GM18517 (cell line): ENCODE measurements around the gene PLEK2.
"Not testable (repeated sequence)": the region's sequence is repeated elsewhere in the genome, so short reads cannot be mapped to it uniquely, and the experiment has no call there.

Experiments
- ATAC-seq: cut with Tn5 transposase; IDR thresholded peaks from one replicate; pipeline ENCODE4 v1.9.1; 2021; ENCODE audit warnings: mild to moderate bottlenecking, moderate library complexity; ENCODE audit not compliant: unreplicated experiment

PLEK2 gene

GRCh38 chr14:67429510-67430205 lies 17.7 kb upstream of the PLEK2 start:
- no peak for ATAC-seq

DNA sequence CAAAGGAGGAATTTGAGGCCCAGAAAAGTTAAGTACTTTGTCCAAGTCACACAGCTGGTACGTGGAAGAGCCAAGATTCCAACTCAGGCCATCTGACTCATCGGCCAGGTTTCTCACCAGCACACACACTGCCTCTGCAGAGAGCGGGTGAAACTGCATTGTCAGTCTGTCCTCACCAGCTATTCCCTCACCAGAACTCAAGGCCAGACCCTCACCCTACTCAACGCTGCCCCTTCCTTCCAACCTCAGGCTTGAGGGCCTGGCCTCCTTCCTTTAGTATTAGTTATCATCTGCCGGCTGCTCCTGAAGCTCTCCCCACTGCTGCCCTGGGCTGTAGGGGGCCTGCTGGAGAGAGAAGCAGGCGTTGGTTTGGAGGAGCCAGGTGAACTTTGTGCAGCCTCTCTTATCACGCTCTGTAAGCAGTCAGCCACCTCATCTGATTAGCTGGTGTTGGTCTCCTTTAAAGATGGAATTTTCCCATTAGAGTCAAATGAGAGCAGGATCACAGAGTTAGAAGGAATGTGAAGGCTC lies 16.6 kb upstream of the PLEK2 start:
- ATAC-seq = no peak

DNA sequence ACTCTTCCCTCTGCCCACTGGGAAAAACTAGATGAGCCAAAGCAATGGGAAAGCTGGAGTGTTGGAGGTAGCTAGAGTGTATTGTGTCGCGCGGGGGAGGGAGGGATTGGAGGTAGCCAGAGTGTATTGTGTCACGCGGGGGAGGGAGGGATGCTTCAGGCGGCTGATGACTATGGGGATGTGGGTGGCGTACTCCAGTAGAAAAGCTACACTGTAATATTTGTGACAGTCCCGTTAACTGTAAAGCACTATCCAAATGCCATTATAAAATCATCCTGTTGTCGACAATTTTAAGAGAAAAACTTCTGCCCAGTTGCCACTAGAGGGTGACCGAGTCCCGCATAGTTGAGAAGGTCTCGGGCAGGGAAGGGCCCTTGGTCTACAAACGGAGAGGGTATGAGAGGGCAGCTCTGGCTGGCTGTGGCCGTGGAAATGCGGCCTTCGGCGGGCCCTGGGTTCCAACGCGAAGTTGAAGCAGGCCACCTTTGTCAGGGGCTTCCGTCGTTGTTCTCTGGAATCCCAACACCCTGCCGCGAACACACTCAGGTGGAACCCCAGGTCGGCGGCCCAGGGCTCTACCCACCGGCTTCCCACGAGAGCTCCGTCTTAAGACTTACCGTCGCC lies 15.1 kb upstream of the PLEK2 start:
- peak; percentile 49 for ATAC-seq

DNA sequence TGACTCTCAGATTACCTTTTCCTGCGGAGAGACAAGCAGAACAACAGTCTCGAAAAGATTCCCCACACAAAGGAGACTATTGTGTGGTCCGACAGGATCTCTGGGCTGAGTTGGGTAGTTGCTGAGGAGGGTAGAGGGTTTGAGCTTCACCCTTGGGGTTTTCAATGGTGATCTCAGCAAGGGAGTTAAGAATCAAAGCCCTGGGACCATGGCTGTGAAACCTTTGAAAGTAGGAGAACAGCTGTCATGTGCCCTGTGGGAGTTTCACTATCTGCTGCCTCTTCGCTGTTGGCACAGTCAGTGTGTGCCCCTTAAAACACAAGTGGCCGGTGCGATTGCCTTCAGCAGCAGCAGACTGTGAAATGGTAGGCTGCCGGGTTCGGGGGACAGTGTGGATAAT lies 14.2 kb upstream of the PLEK2 start:
- no peak for ATAC-seq

DNA sequence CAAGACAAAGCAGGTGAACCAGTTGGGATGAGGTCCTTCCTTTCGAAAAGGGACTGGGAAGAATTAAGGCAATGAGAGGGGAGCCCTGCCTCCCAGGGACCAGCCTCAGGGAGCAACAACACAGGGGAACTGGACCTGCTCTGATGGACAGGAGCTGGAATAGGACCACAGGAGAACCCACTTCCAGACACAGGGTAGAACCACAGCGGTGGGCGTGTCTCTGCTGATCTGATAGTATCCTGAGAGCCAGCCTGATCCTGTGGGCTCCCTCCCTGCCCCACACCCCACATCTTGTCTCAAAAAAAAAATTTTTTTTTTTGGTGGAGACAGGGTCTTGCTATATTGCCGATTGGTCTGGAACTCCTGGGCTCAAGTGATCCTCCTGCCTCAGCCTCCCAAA lies 13.6 kb upstream of the PLEK2 start:
- no peak for ATAC-seq

- ATAC-seq = no peak
Measured at GRCh38 chr14:67424539-67424938, 12.6 kb upstream of the PLEK2 start.

GRCh38 chr14:67423424-67423823 lies 11.5 kb upstream of the PLEK2 start:
- ATAC-seq = no peak

- ATAC-seq = no peak
Measured at GRCh38 chr14:67421356-67422224, 9.6 kb upstream of the PLEK2 start.

DNA sequence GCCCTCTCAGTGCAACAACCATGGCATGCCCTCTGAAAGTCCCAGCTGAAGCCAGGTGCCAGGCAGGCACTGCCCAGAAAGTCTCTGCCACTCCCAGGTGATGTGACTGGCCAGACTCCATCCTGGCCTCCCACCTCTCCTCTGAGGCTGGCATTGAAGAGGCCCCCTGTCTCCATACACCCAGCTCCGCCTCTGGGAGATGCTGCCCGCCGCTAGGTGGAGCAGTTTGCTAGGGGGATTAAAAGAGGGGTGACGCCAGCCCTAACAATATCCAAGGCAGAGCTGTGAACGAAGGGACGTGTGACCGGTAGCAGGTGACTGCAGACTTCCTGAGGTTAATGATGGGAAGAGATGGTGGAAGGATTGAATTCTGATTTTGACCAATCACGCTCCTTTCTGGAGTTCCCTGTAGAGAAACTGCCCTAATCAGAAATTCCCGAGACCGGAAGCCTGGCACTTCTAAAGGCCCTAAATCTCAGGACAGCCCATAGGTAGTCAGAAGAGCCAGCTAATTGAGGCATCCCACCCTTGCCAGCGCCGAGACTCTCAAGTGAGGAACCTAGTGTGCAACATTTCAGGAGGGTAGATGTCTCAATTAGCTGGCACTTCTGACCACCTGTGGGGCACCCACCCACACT lies 8.3 kb upstream of the PLEK2 start:
- ATAC-seq = no peak

- ATAC-seq = no peak
Measured at GRCh38 chr14:67418401-67419191, 6.6 kb upstream of the PLEK2 start.

DNA sequence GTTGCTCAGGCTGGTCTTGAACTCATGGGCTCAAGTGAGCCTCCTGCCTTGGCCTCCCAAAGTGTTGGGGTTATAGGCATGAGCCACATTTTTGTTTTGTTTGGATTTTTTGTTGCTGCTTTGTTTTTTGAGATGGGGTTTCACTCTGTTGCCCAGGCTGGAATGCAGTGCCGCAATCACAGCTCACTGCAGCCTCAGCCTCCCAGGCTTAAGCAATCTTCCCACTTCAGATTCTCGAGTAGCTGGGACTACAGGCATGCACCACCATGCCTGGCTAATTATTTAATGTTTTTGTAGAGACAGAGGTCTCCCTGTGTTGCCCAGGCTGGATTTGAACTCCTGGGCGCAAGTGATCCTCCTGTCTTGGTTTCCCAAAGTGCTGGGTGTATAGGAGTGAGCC lies 5.7 kb upstream of the PLEK2 start:
- no peak for ATAC-seq

- ATAC-seq = no peak
Measured at GRCh38 chr14:67416810-67417209, 4.8 kb upstream of the PLEK2 start.

GRCh38 chr14:67416085-67416484 lies 4.1 kb upstream of the PLEK2 start:
- ATAC-seq = no peak

DNA sequence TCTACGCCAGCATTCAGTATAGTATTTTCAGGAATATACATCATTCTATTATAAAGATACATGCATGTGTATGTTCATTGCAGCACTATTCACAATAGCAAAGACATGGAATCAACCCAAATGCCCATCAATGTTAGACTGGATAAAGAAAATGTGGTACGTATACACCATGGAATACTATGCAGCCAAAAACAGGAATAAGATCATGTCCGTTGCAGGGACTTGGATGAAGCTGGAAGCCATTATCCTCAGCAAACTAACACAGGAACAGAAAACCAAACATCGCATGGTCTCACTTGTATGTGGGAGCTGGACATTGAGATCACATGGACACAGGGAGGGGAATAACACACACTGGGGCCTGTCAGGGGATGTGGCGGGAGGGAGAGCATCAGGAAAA lies 3.6 kb upstream of the PLEK2 start:
- ATAC-seq = not testable (repeated sequence)

DNA sequence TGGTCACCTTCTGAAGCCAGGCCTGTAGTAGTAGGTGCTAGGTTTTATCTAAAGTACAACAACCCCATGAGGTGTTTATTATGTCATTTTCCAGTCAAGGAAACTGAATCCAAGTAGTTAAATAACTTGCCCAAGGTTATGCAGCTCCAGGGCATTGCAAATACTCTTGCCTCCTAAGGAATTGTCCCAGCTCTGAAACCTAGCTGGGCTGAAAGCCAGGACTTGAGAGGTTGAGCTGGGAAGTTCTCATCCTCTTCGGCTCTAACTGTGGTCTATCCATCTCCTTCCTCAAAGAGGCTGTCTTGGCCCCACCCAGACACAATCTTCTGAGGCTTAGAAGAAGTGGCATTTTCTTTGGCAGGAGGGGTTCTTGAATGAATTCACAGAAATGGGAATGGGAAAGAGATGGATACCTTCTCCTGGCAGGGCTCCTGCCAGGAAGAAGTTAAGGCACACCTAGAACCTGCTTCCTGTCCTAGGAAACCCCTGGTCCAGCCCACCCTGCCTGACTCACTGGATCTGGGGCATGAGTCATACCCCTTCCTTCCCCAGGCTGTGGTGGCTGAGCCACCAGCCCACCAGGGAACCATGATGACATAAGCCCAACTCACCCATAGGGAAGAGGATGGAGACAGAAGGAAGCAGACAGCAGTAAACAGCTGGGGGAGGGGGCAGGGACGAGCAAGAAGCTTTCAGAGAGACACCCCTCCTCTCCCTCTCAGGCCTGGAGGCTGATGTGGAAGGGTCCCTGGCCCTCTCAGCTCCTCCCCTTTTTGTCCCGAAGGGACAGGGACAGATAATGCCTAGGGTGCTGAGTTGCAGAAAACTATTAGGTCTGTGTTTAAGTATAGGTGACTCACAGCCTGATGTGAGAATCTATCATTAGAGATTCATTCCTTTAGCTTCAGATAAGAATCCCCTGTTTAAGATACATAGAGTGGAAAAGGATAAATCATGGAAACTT lies 2.1 kb upstream of the PLEK2 start:
- no peak for ATAC-seq

- no peak for ATAC-seq
Measured at GRCh38 chr14:67411370-67411769, 595 bp downstream of the PLEK2 start.

GRCh38 chr14:67410313-67410712 lies 1.7 kb downstream of the PLEK2 start:
- ATAC-seq = no peak

DNA sequence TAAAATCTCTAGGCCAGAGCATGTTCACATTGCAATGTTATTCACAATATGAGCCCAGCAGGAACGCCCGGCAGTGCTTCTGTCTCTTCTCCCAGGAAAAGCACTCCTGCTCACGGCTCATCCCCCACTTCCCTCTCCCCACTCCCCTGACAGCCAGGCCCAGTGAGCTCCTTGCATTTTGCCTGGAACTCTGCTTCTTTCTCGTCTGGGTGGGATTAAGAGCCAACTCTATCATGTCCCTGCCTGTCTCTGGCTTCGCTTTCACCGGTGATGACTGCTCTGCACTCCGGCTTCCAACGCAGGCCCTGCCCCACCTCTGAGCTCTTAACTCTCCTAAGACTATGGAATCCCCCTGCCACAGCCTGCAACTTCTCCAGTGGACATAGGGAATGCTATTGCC lies 2.5 kb downstream of the PLEK2 start:
- no peak for ATAC-seq

- ATAC-seq = not testable (repeated sequence)
Measured at GRCh38 chr14:67408122-67408801, 3.7 kb downstream of the PLEK2 start.
